ENCODE measurements around the gene WNT7B.

Gene WNT7B

GRCh38 chr22:45922661-45923060 lies 54.3 kb downstream of the WNT7B start:
- no peak overlapping the region for H3K4me3 ChIP-seq (ENCODE audit: low read length)
- no peak for DNase-seq (ENCODE audit: low read depth)

GRCh38 chr22:45922256-45922655 lies 54.7 kb downstream of the WNT7B start:
- no peak for DNase-seq (ENCODE audit: low read depth)
- no peak for TF ChIP-seq CTCF (IDR thresholded peaks at IDR 0.05; ENCODE audit: insufficient read depth, low read depth, low read length, missing control alignments)
- no peak overlapping the region for H3K4me3 ChIP-seq (ENCODE audit: low read length)

More at GRCh38 chr22:45922661-45923060, 54.3 kb downstream of the WNT7B start:
- no peak for TF ChIP-seq CTCF (IDR thresholded peaks at IDR 0.05; ENCODE audit: insufficient read depth, low read depth, low read length, missing control alignments)

- DNase-seq (ENCODE audit: low read depth): peak; percentile 75
- no peak for TF ChIP-seq CTCF (IDR thresholded peaks at IDR 0.05; ENCODE audit: insufficient read depth, low read depth, low read length, missing control alignments)
- H3K4me3 ChIP-seq (ENCODE audit: low read length): no peak overlapping the region
These were observed 57.3 kb downstream of the WNT7B start for GRCh38 chr22:45919504-45920286.

- DNase-seq (ENCODE audit: low read depth): peak; percentile 89
These were observed 58.2 kb downstream of the WNT7B start for GRCh38 chr22:45918459-45919370.

GRCh38 chr22:45917700-45918458 lies 59.1 kb downstream of the WNT7B start:
- no peak for DNase-seq (ENCODE audit: low read depth)
- H3K4me3 ChIP-seq (ENCODE audit: low read length): no peak overlapping the region
- TF ChIP-seq CTCF (IDR thresholded peaks at IDR 0.05; ENCODE audit: insufficient read depth, low read depth, low read length, missing control alignments): no peak

More at GRCh38 chr22:45918459-45919370, 58.2 kb downstream of the WNT7B start:
- no peak overlapping the region for H3K4me3 ChIP-seq (ENCODE audit: low read length)
- TF ChIP-seq CTCF (IDR thresholded peaks at IDR 0.05; ENCODE audit: insufficient read depth, low read depth, low read length, missing control alignments): no peak

GRCh38 chr22:45917146-45917545 lies 59.8 kb downstream of the WNT7B start:
- TF ChIP-seq CTCF (IDR thresholded peaks at IDR 0.05; ENCODE audit: insufficient read depth, low read depth, low read length, missing control alignments): no peak
- no peak for DNase-seq (ENCODE audit: low read depth)
- H3K4me3 ChIP-seq (ENCODE audit: low read length): no peak overlapping the region

Measured in epithelial cell of esophagus (primary cell).